Mesendoderm (in vitro differentiated cells): ENCODE measurements around the gene CYP26B1.

Experiments
- DNase-seq: peaks from one replicate; pipeline ENCODE4 v3.0.0; 2013
- H2AK5ac ChIP-seq: 2 replicates; pipeline ENCODE4 v1.6.1; 2013; ENCODE audit warnings: low read length, inconsistent platforms
- H2BK120ac ChIP-seq: 2 replicates; pipeline ENCODE4 v1.6.1; 2013; ENCODE audit warnings: low read depth, mild to moderate bottlenecking, low read length, moderate library complexity, mixed read lengths
- H2BK15ac ChIP-seq: replicated peaks from 2 replicates; pipeline ENCODE4 v1.6.1; 2013; ENCODE audit warnings: low read depth, mild to moderate bottlenecking, moderate library complexity
- H2BK5ac ChIP-seq: 2 replicates; pipeline ENCODE4 v1.6.1; 2013; ENCODE audit warnings: low read length, inconsistent platforms
- H3K18ac ChIP-seq: 2 replicates; pipeline ENCODE4 v1.6.1; 2013; ENCODE audit warnings: mild to moderate bottlenecking, low read length, mixed read lengths
- H3K23ac ChIP-seq: one replicate; pipeline ENCODE4 v1.6.1; 2013; ENCODE audit warnings: low read length
- H3K27ac ChIP-seq: 2 replicates; pipeline ENCODE4 v1.5.1; 2013; ENCODE audit warnings: low read depth, mild to moderate bottlenecking, inconsistent platforms, low read length, moderate library complexity
- H3K27me3 ChIP-seq: 2 replicates; pipeline ENCODE4 v1.6.1; 2013; ENCODE audit warnings: low read length, control low read depth, mild to moderate bottlenecking, inconsistent platforms; ENCODE audit not compliant: insufficient read depth, poor library complexity
- H3K36me3 ChIP-seq: 2 replicates; pipeline ENCODE4 v1.6.1; 2013; ENCODE audit warnings: low read length, inconsistent platforms; ENCODE audit not compliant: control insufficient read depth, insufficient read depth
- H3K4ac ChIP-seq: one replicate; pipeline ENCODE4 v1.6.1; 2013; ENCODE audit warnings: low read depth, mild to moderate bottlenecking, low read length, moderate library complexity
- H3K4me1 ChIP-seq: 2 replicates; pipeline ENCODE4 v1.6.1; 2013; ENCODE audit warnings: low read depth, low read length, inconsistent platforms; ENCODE audit not compliant: control insufficient read depth
- H3K4me2 ChIP-seq: 2 replicates; pipeline ENCODE4 v1.6.1; 2013; ENCODE audit warnings: low read length
- H3K4me3 ChIP-seq: 2 replicates; pipeline ENCODE4 v1.5.1; 2013; ENCODE audit warnings: mild to moderate bottlenecking, low read length
- H3K56ac ChIP-seq: one replicate; pipeline ENCODE4 v1.6.1; 2013; ENCODE audit warnings: low read length
- H3K79me1 ChIP-seq: 2 replicates; pipeline ENCODE4 v1.6.1; 2013; ENCODE audit warnings: low read length, inconsistent platforms
- H3K79me2 ChIP-seq: 2 replicates; pipeline ENCODE4 v1.6.1; 2013; ENCODE audit warnings: mild to moderate bottlenecking, low read length; ENCODE audit not compliant: control insufficient read depth, insufficient read depth
- H3K9ac ChIP-seq: 2 replicates; pipeline ENCODE4 v1.6.1; 2013; ENCODE audit warnings: low read length, inconsistent platforms
- H4K5ac ChIP-seq: one replicate; pipeline ENCODE4 v1.6.1; 2013; ENCODE audit warnings: low read length
- H4K8ac ChIP-seq: one replicate; pipeline ENCODE4 v1.6.1; 2013; ENCODE audit warnings: low read depth, mild to moderate bottlenecking, control low read depth, low read length, moderate library complexity
- WGBS: extraction: QIAGEN DNeasy Blood & Tissue Kit; methylation state at CpG from one replicate; pipeline ENCODE4 v1.1.7; 2013; ENCODE audit warnings: low lambda C conversion rate, missing lambda C conversion rate; ENCODE audit not compliant: insufficient coverage; ENCODE audit errors: extremely low coverage; 5-methylcytosine and 5-hydroxymethylcytosine counted together

The CYP26B1 gene

DNA sequence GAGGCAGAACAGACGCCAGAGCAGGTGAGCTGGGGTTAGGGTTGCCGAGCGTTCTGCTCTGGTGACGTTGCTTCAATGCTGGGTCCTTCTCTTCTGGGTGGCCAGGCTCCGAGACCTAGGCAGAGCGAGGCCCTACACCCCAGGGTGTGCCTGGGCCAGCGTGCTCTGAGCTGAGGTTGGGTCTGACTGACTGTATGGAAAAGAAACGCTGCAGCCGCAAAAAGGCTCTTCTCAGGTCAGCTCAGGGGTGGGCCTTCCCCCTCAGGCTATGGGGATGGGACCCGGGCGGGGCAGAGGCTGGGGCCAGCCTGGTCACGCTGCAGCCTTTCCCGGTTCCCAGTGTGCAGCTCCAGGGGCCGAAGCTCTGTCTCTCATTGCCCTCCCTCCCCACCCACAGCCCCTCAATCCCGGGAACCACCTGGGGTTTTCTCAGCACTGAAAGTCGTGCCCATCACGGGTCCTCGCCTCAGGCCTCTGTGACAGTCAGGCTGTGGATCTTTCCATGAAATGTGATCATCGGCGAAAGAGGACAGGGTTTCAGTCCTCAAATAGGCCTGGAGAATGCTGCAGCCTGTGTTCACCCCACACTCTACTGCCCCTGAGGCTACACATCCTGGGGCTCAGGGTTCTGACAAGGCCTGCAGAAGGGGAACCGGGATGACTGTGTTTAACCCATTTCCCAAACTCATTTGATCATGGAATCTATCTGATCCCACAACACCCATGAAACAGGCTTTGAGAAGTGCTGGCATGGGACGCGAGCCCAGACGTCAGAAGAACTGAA lies 19.4 kb downstream of the CYP26B1 start:
- no peak overlapping the region for H4K5ac ChIP-seq
- H2BK5ac ChIP-seq, result no peak overlapping the region
- no peaks in the 10 kb centered on the region for H3K79me1 ChIP-seq
- H3K36me3 ChIP-seq, result no peaks in the 10 kb centered on the region
- no peaks in the 10 kb centered on the region for H3K27me3 ChIP-seq
- H3K23ac ChIP-seq, result no peak overlapping the region
- WGBS, result no CpG with 5 or more reads among the region's 24 CpGs
- DNase-seq, result no peak
- no peak overlapping the region for H3K4ac ChIP-seq
- H3K4me1 ChIP-seq, result no peaks in the 10 kb centered on the region
- H3K79me2 ChIP-seq, result no peaks in the 10 kb centered on the region
- no peak overlapping the region for H2BK120ac ChIP-seq
- no peak overlapping the region for H2AK5ac ChIP-seq
- no peak overlapping the region for H4K8ac ChIP-seq
- no peak overlapping the region for H3K4me2 ChIP-seq
- H3K4me3 ChIP-seq, result no peak overlapping the region
- H3K9ac ChIP-seq, result no peak overlapping the region
- H3K56ac ChIP-seq, result no peak overlapping the region
- no peak overlapping the region for H3K27ac ChIP-seq
- H3K18ac ChIP-seq, result no peak overlapping the region
- H2BK15ac ChIP-seq, result no peak overlapping the region

- H2BK120ac ChIP-seq, result no peak overlapping the region
- H3K36me3 ChIP-seq, result no peaks in the 10 kb centered on the region
- H3K23ac ChIP-seq, result no peak overlapping the region
- no peak overlapping the region for H3K4me3 ChIP-seq
- DNase-seq, result no peak
- WGBS, result no CpG with 5 or more reads among the region's 21 CpGs
- no peak overlapping the region for H3K56ac ChIP-seq
- H4K8ac ChIP-seq, result no peak overlapping the region
- H2BK15ac ChIP-seq, result no peak overlapping the region
- no peaks in the 10 kb centered on the region for H3K79me1 ChIP-seq
- no peak overlapping the region for H2AK5ac ChIP-seq
- H3K4me1 ChIP-seq, result no peaks in the 10 kb centered on the region
- H3K9ac ChIP-seq, result no peak overlapping the region
- H2BK5ac ChIP-seq, result no peak overlapping the region
- no peaks in the 10 kb centered on the region for H3K79me2 ChIP-seq
- no peak overlapping the region for H3K27ac ChIP-seq
- H3K18ac ChIP-seq, result no peak overlapping the region
- H3K4ac ChIP-seq, result no peak overlapping the region
- H4K5ac ChIP-seq, result no peak overlapping the region
- H3K4me2 ChIP-seq, result no peak overlapping the region
- no peaks in the 10 kb centered on the region for H3K27me3 ChIP-seq
These were observed 20.1 kb downstream of the CYP26B1 start for GRCh38 chr2:72127401-72128058.

GRCh38 chr2:72126186-72127100 lies 21.2 kb downstream of the CYP26B1 start:
- no peaks in the 10 kb centered on the region for H3K79me2 ChIP-seq
- H3K4ac ChIP-seq, result no peak overlapping the region
- no peak overlapping the region for H2BK120ac ChIP-seq
- H3K4me3 ChIP-seq, result no peak overlapping the region
- no peak overlapping the region for H3K9ac ChIP-seq
- no CpG with 5 or more reads among the region's 10 CpGs for WGBS
- H2AK5ac ChIP-seq, result no peak overlapping the region
- no peaks in the 10 kb centered on the region for H3K4me1 ChIP-seq
- H3K4me2 ChIP-seq, result no peak overlapping the region
- no peak overlapping the region for H3K56ac ChIP-seq
- H3K23ac ChIP-seq, result no peak overlapping the region
- H3K27ac ChIP-seq, result no peak overlapping the region
- H2BK15ac ChIP-seq, result no peak overlapping the region
- H3K27me3 ChIP-seq, result no peaks in the 10 kb centered on the region
- no peaks in the 10 kb centered on the region for H3K36me3 ChIP-seq
- H3K79me1 ChIP-seq, result no peaks in the 10 kb centered on the region
- no peak overlapping the region for H4K5ac ChIP-seq
- no peak overlapping the region for H4K8ac ChIP-seq
- no peak overlapping the region for H2BK5ac ChIP-seq
- no peak overlapping the region for H3K18ac ChIP-seq
- no peak for DNase-seq

DNA sequence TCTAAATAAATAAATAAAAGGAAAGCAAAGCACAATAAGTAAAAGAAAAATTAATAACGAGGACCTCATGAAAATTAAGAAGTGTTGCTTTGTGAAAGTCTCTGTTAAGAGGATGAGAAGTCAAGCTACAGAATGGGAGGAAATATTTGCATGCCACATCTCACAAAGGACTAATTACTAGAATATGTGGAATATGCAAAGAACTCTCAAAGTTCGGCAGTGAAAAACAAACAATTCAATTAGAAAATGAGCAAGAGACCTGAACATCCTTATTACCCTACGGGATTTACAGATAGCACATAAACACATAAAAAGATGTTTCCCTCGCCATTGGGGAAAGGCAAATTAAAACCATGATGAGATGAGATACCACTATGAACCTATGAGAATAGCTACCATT lies 23.3 kb downstream of the CYP26B1 start:
- no peak overlapping the region for H4K8ac ChIP-seq
- no peak overlapping the region for H3K4me2 ChIP-seq
- H3K4ac ChIP-seq, result no peak overlapping the region
- no peak overlapping the region for H2BK15ac ChIP-seq
- no peak overlapping the region for H2BK5ac ChIP-seq
- H3K79me1 ChIP-seq, result no peaks in the 10 kb centered on the region
- H3K79me2 ChIP-seq, result no peaks in the 10 kb centered on the region
- H3K36me3 ChIP-seq, result no peaks in the 10 kb centered on the region
- no peak overlapping the region for H2AK5ac ChIP-seq
- no peak for DNase-seq
- WGBS, result no CpG with 5 or more reads among the region's 4 CpGs
- no peak overlapping the region for H3K27ac ChIP-seq
- H4K5ac ChIP-seq, result no peak overlapping the region
- H3K4me1 ChIP-seq, result no peaks in the 10 kb centered on the region
- no peaks in the 10 kb centered on the region for H3K27me3 ChIP-seq
- H3K23ac ChIP-seq, result no peak overlapping the region
- H3K56ac ChIP-seq, result no peak overlapping the region
- H3K4me3 ChIP-seq, result no peak overlapping the region
- no peak overlapping the region for H2BK120ac ChIP-seq
- no peak overlapping the region for H3K9ac ChIP-seq
- no peak overlapping the region for H3K18ac ChIP-seq

DNA sequence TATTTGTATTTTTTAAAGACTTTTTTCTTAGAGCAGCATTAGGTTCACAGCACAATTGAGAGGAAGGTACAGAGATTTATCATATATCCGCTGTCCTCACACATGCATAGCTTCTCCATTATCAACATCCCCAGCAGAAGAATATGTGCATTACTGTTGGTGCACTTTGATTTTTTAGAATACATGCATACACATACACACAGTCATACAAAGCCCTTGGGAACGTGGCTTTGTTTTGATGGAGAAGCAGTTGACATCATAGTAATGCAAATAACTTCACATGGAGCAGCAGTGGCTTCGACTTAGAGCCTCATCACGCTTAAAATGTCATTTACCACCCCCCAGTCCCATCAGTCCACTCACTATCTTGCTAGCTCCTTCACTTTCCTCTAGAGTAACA lies 26.5 kb downstream of the CYP26B1 start:
- Histone ChIP-seq H2BK15ac (no peak overlapping the region), H4K5ac (no peak overlapping the region), H3K4me2 (no peak overlapping the region), H2BK5ac (no peak overlapping the region), H3K79me1 (no peaks in the 10 kb centered on the region), H3K56ac (no peak overlapping the region), H3K36me3 (no peaks in the 10 kb centered on the region), H3K27me3 (no peaks in the 10 kb centered on the region), H3K4me3 (no peak overlapping the region), H2AK5ac (no peak overlapping the region), H2BK120ac (no peak overlapping the region), H3K79me2 (no peaks in the 10 kb centered on the region), H4K8ac (no peak overlapping the region), H3K23ac (no peak overlapping the region), H3K4ac (no peak overlapping the region), H3K18ac (no peak overlapping the region), H3K9ac (no peak overlapping the region), H3K4me1 (no peaks in the 10 kb centered on the region), H3K27ac (no peak overlapping the region)
- WGBS, result no CpG with 5 or more reads among the region's 4 CpGs
- DNase-seq, result no peak
